ENCODE measurements around the gene RACGAP1.

The RACGAP1 gene

GRCh38 chr12:49943625-49943960 lies 81.7 kb downstream of the RACGAP1 start:
- no peaks in the 10 kb centered on the region for H3K27me3 ChIP-seq (ENCODE audit: low read depth)
- H3K4me1 ChIP-seq = peaks cover 8% of the 10 kb centered on the region
- no peak for DNase-seq (ENCODE audit: low spot score in 2 of 2)
- H3K9me3 ChIP-seq = no peaks in the 10 kb centered on the region
- H3K36me3 ChIP-seq (replicated peaks) = no peaks in the 10 kb centered on the region
- H3K4me3 ChIP-seq = no peak overlapping the region
- in situ Hi-C loops (cut with MboI; ENCODE audit: low sequenced_read_pairs) = no loop called here

GRCh38 chr12:49942921-49943624 lies 82.2 kb downstream of the RACGAP1 start:
- no peak for DNase-seq (ENCODE audit: low spot score in 2 of 2)
- H3K27me3 ChIP-seq (ENCODE audit: low read depth) = no peaks in the 10 kb centered on the region
- no peak overlapping the region for H3K4me3 ChIP-seq
- peaks cover 8% of the 10 kb centered on the region for H3K4me1 ChIP-seq
- no peaks in the 10 kb centered on the region for H3K36me3 ChIP-seq (replicated peaks)
- no peaks in the 10 kb centered on the region for H3K9me3 ChIP-seq
- in situ Hi-C loops (cut with MboI; ENCODE audit: low sequenced_read_pairs) = no loop called here

DNA sequence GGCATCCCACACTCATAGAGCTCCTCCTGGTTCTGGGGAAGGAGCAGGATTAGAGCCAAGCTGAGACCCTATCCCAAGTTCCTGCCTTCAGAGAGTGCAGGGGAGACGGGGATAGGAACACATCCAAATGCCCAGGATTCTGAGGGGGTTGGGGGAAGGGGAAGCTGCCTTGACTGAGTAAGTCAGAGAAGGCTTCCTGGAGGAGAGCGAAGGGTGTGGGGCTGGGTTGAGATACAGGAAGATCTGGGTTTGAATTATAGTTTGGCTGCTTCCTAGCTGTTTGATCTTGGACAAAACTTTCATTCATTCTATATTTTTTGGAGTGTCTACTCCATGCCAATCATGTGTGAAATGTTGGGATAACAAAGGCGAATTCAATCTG lies 82.8 kb downstream of the RACGAP1 start:
- Histone ChIP-seq H3K27me3 (ENCODE audit: low read depth) (no peaks in the 10 kb centered on the region), H3K9me3 (no peaks in the 10 kb centered on the region), H3K4me3 (no peak overlapping the region), H3K36me3 (replicated peaks) (no peaks in the 10 kb centered on the region), H3K4me1 (peaks cover 8% of the 10 kb centered on the region)
- no peak for DNase-seq (ENCODE audit: low spot score in 2 of 2)
- in situ Hi-C loops (cut with MboI; ENCODE audit: low sequenced_read_pairs) = no loop called here

- Histone ChIP-seq H3K4me3 (no peak overlapping the region), H3K9me3 (no peaks in the 10 kb centered on the region), H3K4me1 (peaks cover 8% of the 10 kb centered on the region), H3K27me3 (ENCODE audit: low read depth) (no peaks in the 10 kb centered on the region), H3K36me3 (replicated peaks) (no peaks in the 10 kb centered on the region)
- in situ Hi-C loops (cut with MboI; ENCODE audit: low sequenced_read_pairs) = no loop called here
- DNase-seq (ENCODE audit: low spot score in 2 of 2) = no peak
Measured at GRCh38 chr12:49941556-49942511, 83.5 kb downstream of the RACGAP1 start.

DNA sequence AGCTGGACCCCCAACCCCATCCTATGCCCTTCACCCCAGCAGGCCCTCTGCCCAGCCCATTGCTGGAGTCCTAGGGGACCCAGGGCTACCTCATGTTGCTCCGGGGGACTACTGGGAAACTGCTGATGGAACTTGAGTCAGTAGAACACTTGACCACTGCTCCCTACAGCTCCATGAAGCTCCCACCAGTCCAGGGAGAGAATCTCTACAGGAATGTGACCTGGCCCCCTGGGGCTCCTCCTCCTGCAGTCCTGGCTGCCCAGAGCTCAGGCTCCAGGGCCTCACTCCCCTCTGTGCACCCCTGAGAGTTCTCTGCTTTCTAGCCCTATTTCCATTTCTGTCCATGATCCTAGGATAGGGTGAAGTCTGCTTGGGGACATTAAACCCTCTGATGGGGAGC lies 85.6 kb downstream of the RACGAP1 start:
- no peak for DNase-seq (ENCODE audit: low spot score in 2 of 2)
- in situ Hi-C loops (cut with MboI; ENCODE audit: low sequenced_read_pairs) = no loop called here
- Histone ChIP-seq H3K4me3 (no peak overlapping the region), H3K36me3 (replicated peaks) (no peaks in the 10 kb centered on the region), H3K9me3 (no peaks in the 10 kb centered on the region), H3K4me1 (no peaks in the 10 kb centered on the region), H3K27me3 (ENCODE audit: low read depth) (no peaks in the 10 kb centered on the region)

- H3K4me1 ChIP-seq = no peaks in the 10 kb centered on the region
- H3K36me3 ChIP-seq (replicated peaks) = no peaks in the 10 kb centered on the region
- no peaks in the 10 kb centered on the region for H3K9me3 ChIP-seq
- no peaks in the 10 kb centered on the region for H3K27me3 ChIP-seq (ENCODE audit: low read depth)
- in situ Hi-C loops (cut with MboI; ENCODE audit: low sequenced_read_pairs) = no loop called here
- H3K4me3 ChIP-seq = no peak overlapping the region
- DNase-seq (ENCODE audit: low spot score in 2 of 2) = no peak
Measured at GRCh38 chr12:49939307-49939706, 86.0 kb downstream of the RACGAP1 start.

All from HAP-1 (cell line).